Measurements from ENCODE around the gene PCNX4. TPM values are rescaled to one million over a fixed set of nuclear protein-coding genes. Genes with fewer than 3 reads are reported as not detected.

The PCNX4 gene
- total RNA-seq, 2 donors from 2014 or later: 49.9 to 136 TPM

DNA sequence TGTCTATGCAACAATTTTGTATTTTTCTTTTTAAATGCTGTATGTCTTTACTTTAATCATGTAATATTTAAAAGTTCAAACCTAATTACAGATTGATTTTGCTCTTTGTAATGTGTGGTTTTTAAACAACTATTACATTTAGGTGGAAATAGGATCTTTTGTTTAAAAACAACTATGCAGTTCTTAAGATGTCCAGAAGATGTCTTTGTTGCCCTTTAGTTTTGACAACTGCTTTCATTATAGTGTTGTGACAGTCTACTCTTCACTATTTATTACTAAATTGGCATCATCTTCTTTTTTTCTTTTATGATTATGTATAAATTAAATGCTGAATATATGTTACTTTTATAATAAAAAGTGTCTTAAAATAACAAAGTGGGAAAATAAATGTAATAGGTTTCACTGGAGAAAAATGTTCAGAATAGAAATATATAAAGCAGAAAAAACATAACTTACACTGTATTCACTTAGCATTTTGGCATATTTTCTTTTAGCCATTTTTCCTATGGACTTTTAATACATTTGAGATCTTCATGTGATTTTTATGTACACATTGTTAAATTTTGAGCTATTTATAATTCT lies 27.1 kb upstream of the PCNX4 start:
- H3K27me3 ChIP-seq (replicated peaks; ENCODE audit: insufficient read depth): no peaks in the 10 kb centered on the region
- H3K9me3 ChIP-seq: no peaks in the 10 kb centered on the region
- no peaks in the 10 kb centered on the region for H3K36me3 ChIP-seq
- no peak for DNase-seq (ENCODE audit: low spot score)
- intact Hi-C loops (cut with DNase I): loop anchor here (1.0 kb wide), 1 partner anchor 119 kb away; no protein-coding TSS in a partner anchor
- no peak for TF ChIP-seq POLR2A (IDR thresholded peaks at IDR 0.05)
- TF ChIP-seq, protein P1, sequence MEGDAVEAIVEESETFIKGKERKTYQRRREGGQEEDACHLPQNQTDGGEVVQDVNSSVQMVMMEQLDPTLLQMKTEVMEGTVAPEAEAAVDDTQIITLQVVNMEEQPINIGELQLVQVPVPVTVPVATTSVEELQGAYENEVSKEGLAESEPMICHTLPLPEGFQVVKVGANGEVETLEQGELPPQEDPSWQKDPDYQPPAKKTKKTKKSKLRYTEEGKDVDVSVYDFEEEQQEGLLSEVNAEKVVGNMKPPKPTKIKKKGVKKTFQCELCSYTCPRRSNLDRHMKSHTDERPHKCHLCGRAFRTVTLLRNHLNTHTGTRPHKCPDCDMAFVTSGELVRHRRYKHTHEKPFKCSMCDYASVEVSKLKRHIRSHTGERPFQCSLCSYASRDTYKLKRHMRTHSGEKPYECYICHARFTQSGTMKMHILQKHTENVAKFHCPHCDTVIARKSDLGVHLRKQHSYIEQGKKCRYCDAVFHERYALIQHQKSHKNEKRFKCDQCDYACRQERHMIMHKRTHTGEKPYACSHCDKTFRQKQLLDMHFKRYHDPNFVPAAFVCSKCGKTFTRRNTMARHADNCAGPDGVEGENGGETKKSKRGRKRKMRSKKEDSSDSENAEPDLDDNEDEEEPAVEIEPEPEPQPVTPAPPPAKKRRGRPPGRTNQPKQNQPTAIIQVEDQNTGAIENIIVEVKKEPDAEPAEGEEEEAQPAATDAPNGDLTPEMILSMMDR (IDR thresholded peaks at IDR 0.05): peak in 3 of 4 experiments; percentile 34 to 70 (median 60)
- H3K27ac ChIP-seq: no peak overlapping the region
- no peaks in the 10 kb centered on the region for H3K4me1 ChIP-seq (replicated peaks)
- no peak overlapping the region for H3K4me3 ChIP-seq

DNA sequence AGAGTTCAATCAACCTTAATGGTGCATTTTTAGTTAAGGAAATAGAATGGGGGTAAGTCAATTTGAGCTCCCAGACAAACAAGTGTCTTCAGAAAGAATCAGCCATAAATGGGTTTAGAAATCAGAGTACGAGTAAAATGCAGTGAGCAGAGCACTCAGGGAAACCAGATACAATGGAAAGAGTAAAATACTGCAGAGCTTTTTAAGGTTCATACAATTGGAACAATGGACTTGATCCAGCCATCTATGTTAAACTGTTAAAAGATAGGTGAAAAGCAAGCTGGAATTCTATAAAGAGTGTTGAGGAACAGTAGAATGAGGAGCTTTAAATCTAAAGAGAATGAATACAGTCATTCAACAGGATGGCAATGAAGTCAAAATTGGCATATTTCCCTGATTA lies 23.8 kb upstream of the PCNX4 start:
- H3K4me3 ChIP-seq: no peak overlapping the region
- no peak overlapping the region for H3K27ac ChIP-seq
- DNase-seq (ENCODE audit: low spot score): no peak
- H3K27me3 ChIP-seq (replicated peaks; ENCODE audit: insufficient read depth): no peaks in the 10 kb centered on the region
- intact Hi-C loops (cut with DNase I): no loop called here
- H3K36me3 ChIP-seq: no peaks in the 10 kb centered on the region
- TF ChIP-seq POLR2AphosphoS5 (IDR thresholded peaks at IDR 0.05): no peak
- TF ChIP-seq, protein P1 (IDR thresholded peaks at IDR 0.05): no peak
- TF ChIP-seq POLR2A (IDR thresholded peaks at IDR 0.05): no peak
- WGBS: 80% methylated on average over 1 of the region's 1 CpG
- no peaks in the 10 kb centered on the region for H3K4me1 ChIP-seq (replicated peaks)
- no peaks in the 10 kb centered on the region for H3K9me3 ChIP-seq

DNA sequence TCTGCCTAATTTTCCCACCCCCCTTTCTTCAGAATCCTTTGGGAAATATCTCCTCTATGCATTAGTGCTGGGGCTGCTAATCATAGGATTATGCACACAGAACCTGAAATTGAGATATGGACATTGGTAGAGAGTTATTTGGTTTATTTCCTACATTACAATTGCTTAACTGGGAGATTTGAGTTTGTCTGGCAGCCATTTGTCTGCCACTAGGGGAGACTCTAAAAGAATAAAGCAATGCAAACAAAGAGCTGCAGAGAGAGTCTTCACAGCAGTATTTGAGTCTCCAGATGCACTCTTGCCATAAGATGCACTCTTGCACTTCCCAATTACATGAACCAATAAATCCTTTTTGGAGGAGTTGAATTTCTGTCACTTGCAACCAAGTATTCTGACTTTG lies 12.0 kb upstream of the PCNX4 start:
- DNase-seq (ENCODE audit: low spot score): no peak
- TF ChIP-seq, protein P1 (IDR thresholded peaks at IDR 0.05): no peak
- TF ChIP-seq POLR2AphosphoS5 (IDR thresholded peaks at IDR 0.05): no peak
- TF ChIP-seq POLR2A (IDR thresholded peaks at IDR 0.05): no peak
- Histone ChIP-seq H3K27ac (no peak overlapping the region), H3K27me3 (replicated peaks; ENCODE audit: insufficient read depth) (no peaks in the 10 kb centered on the region), H3K9me3 (no peaks in the 10 kb centered on the region), H3K4me3 (no peak overlapping the region), H3K4me1 (replicated peaks) (no peaks in the 10 kb centered on the region), H3K36me3 (no peaks in the 10 kb centered on the region)
- intact Hi-C loops (cut with DNase I): no loop called here

DNA sequence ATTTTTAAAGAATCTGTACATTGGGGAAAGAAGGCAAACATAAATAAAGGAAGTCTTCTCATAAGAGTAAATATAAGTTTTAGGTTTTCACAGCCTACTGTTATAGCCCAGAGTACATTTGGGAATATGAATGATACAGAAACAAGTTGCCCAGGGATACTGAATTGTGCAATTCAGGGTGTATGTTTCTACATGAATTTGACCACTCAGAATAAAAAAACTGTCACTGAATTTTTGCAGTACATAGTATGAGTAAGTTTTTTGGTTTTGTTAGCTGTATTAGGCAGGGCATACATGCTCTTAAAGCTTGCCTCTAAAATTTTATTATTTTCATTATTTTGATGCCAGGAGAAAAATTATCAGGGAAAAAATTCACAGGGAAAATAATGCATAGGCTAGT lies 6.6 kb upstream of the PCNX4 start:
- DNase-seq (ENCODE audit: low spot score): no peak
- Histone ChIP-seq H3K9me3 (no peaks in the 10 kb centered on the region), H3K4me3 (no peak overlapping the region), H3K27me3 (replicated peaks; ENCODE audit: insufficient read depth) (no peaks in the 10 kb centered on the region), H3K27ac (no peak overlapping the region), H3K36me3 (no peaks in the 10 kb centered on the region), H3K4me1 (replicated peaks) (no peaks in the 10 kb centered on the region)
- TF ChIP-seq, protein P1 (IDR thresholded peaks at IDR 0.05): no peak
- no peak for TF ChIP-seq POLR2AphosphoS5 (IDR thresholded peaks at IDR 0.05)
- no peak for TF ChIP-seq POLR2A (IDR thresholded peaks at IDR 0.05)
- intact Hi-C loops (cut with DNase I): no loop called here

DNA sequence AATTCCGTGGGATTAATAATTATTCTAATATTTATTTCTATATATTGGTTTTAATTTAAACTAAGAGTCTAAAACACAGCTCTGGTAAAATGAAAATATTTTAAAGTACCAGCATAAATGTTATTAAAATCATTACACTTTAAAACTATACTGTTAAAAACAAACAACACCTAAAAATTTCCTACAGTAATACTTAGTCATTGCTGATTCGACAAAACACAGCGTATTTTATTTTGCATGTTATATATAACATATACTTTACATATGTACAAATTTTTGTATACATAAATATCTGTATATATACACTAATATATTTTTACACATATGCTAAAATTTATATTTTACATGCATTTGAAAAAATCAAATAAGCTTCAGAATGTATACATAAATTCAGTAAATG lies 6.0 kb upstream of the PCNX4 start:
- intact Hi-C loops (cut with DNase I): no loop called here
- Histone ChIP-seq H3K27me3 (replicated peaks; ENCODE audit: insufficient read depth) (no peaks in the 10 kb centered on the region), H3K36me3 (no peaks in the 10 kb centered on the region), H3K4me1 (replicated peaks) (no peaks in the 10 kb centered on the region), H3K4me3 (no peak overlapping the region), H3K9me3 (no peaks in the 10 kb centered on the region), H3K27ac (no peak overlapping the region)
- TF ChIP-seq, protein P1 (IDR thresholded peaks at IDR 0.05): no peak
- no peak for TF ChIP-seq POLR2AphosphoS5 (IDR thresholded peaks at IDR 0.05)
- no peak for TF ChIP-seq POLR2A (IDR thresholded peaks at IDR 0.05)
- 94% methylated on average over 3 of the region's 3 CpGs for WGBS
- DNase-seq (ENCODE audit: low spot score): no peak

Data from prostate gland (tissue), 2 donors.